HCT116 (cell line): ENCODE data around the gene LDHA. TPM values are rescaled to one million over a fixed set of nuclear protein-coding genes. Genes with fewer than 3 reads are reported as not detected.

Experiments used
- ATAC-seq: fragments of 200-7000 bp; cut with Tn5 transposase; 2 replicates; pipeline ENCODE4 v1.9.1; 2020; ENCODE audit warnings: mild to moderate bottlenecking, moderate library complexity
- BruUV-seq: library from RNA; stranded (reverse); fragments of 400-500 nt; replicated peaks from 2 replicates; lab custom pipeline; 2021; lab: Mats Ljungman, UMichigan
- CTCF ChIA-PET: fragments of 300-600 bp; sonication (Branson Sonifier 250); formaldehyde crosslinking; loops from one replicate; lab custom pipeline; 2021; ENCODE audit warnings: antibody characterized with exemption; lab: Charles Lee
- POLR2A ChIA-PET: fragments of 300-600, 350-600 bp; sonication (Branson Sonifier 250); formaldehyde crosslinking; loops from one replicate; lab custom pipeline; 2021; ENCODE audit warnings: antibody characterized with exemption; lab: Charles Lee
- RAD21 ChIA-PET, 2 experiments: fragments of 300-600 bp; sonication (Branson Sonifier 250); formaldehyde crosslinking; loops; one replicate each; lab custom pipeline; 2023; ENCODE audit warnings: low total read pairs in 2 of 2; ENCODE audit not compliant: uncharacterized antibody in 2 of 2, unreplicated experiment in 2 of 2, low non-redundant PET in 1 of 2; lab: Charles Lee
- DNase-seq: peaks from one replicate; pipeline ENCODE4 v3.0.0-alpha.2; 2010; ENCODE audit warnings: low read depth, low spot score
- H2AFZ ChIP-seq: fragments of 200-600 bp; shearing (Covaris generic), sonication (generic); 2 replicates; pipeline ENCODE4 v1.6.1; 2017; ENCODE audit warnings: low read depth, mixed run types, mixed read lengths, antibody characterized with exemption, low read length; ENCODE audit not compliant: poor library complexity, severe bottlenecking
- H3K27ac ChIP-seq: 2 replicates; pipeline ENCODE4 v1.5.1; 2012; ENCODE audit warnings: low read depth, low read length
- H3K27me3 ChIP-seq: fragments of 200-600 bp; sonication (generic); 2 replicates; pipeline ENCODE4 v1.6.1; 2016; ENCODE audit warnings: mixed run types, low read length, mixed read lengths; ENCODE audit not compliant: insufficient read depth
- H3K36me3 ChIP-seq, 2 experiments: fragments of 200-500 bp in 1 of 2; fragments of 200-600 bp in 1 of 2; sonication (Bioruptor generic) in 1 of 2; sonication (generic) in 1 of 2; 2 replicates each; pipeline versions ENCODE4 v1.5.1 to v1.6.1; 2014 to 2016; ENCODE audit warnings: low read length in 2 of 2, inconsistent platforms in 1 of 2, mixed read lengths in 1 of 2, mixed run types in 1 of 2; ENCODE audit not compliant: insufficient read depth in 2 of 2, control insufficient read depth in 1 of 2
- H3K4me1 ChIP-seq, 2 experiments: fragments of 200-600 bp in 1 of 2; sonication (generic) in 1 of 2; 2 replicates each; pipeline versions ENCODE4 v1.5.1 to v1.6.1; 2012 to 2017; ENCODE audit warnings: low read length in 2 of 2, inconsistent platforms in 1 of 2, mild to moderate bottlenecking in 1 of 2, mixed read lengths in 1 of 2, mixed run types in 1 of 2, moderate library complexity in 1 of 2; ENCODE audit not compliant: insufficient read depth in 2 of 2, control insufficient read depth in 1 of 2
- H3K4me2 ChIP-seq: fragments of 200-600 bp; sonication (generic); 2 replicates; pipeline ENCODE4 v1.6.1; 2017; ENCODE audit warnings: mixed run types, low read length, mixed read lengths
- H3K4me3 ChIP-seq, 2 experiments: fragments of 200-600 bp in 1 of 2; sonication (generic) in 1 of 2; replicated peaks in 1 of 2; 2 replicates each; pipeline ENCODE4 v1.5.1; 2011 to 2016; ENCODE audit warnings: low read length in 2 of 2, control low read depth in 1 of 2, low read depth in 1 of 2, mild to moderate bottlenecking in 1 of 2, mixed read lengths in 1 of 2, mixed run types in 1 of 2
- H3K79me2 ChIP-seq: fragments of 200-600 bp; sonication (generic); 2 replicates; pipeline ENCODE4 v1.6.1; 2017; ENCODE audit warnings: mild to moderate bottlenecking, mixed run types, low read length, moderate library complexity, mixed read lengths; ENCODE audit not compliant: insufficient read depth
- H3K9ac ChIP-seq: fragments of 200-600 bp; sonication (generic); 2 replicates; pipeline ENCODE4 v1.6.1; 2016; ENCODE audit warnings: low read length, mixed read lengths
- H3K9me2 ChIP-seq: fragments of 200-600 bp; sonication (generic), shearing (Covaris generic); 2 replicates; pipeline ENCODE4 v1.6.1; 2017; ENCODE audit warnings: mixed run types, mild to moderate bottlenecking, moderate library complexity; ENCODE audit not compliant: insufficient read depth
- H3K9me3 ChIP-seq, 2 experiments: fragments of 200-500 bp in 1 of 2; fragments of 200-600 bp in 1 of 2; sonication (Bioruptor generic) in 1 of 2; sonication (generic) in 1 of 2; 2 replicates each; pipeline ENCODE4 v1.6.1; 2014 to 2017; ENCODE audit warnings: low read length in 2 of 2, mixed read lengths in 2 of 2, inconsistent platforms in 1 of 2, low read depth in 1 of 2, mild to moderate bottlenecking in 1 of 2, mixed run types in 1 of 2, moderate library complexity in 1 of 2; ENCODE audit not compliant: control insufficient read depth in 1 of 2, insufficient read depth in 1 of 2
- H4K20me1 ChIP-seq: fragments of 200-600 bp; sonication (generic), shearing (Covaris generic); 2 replicates; pipeline ENCODE4 v1.6.1; 2017; ENCODE audit warnings: mixed run types, mild to moderate bottlenecking, moderate library complexity; ENCODE audit not compliant: insufficient read depth
- EGR1 ChIP-seq: IDR thresholded peaks from 2 replicates; pipeline ENCODE4 v1.6.1; 2012; ENCODE audit warnings: low read depth
- ELF1 ChIP-seq: IDR thresholded peaks from 2 replicates; pipeline ENCODE4 v1.6.1; 2012; ENCODE audit warnings: low read depth, borderline replicate concordance
- MAX ChIP-seq: IDR thresholded peaks from 2 replicates; pipeline ENCODE4 v1.6.1; 2012
- POLR2A ChIP-seq: IDR thresholded peaks from 2 replicates; pipeline ENCODE4 v1.7.0; 2011; ENCODE audit warnings: borderline replicate concordance; ENCODE audit not compliant: insufficient read depth, insufficient read length; ENCODE audit errors: extremely low read depth
- POLR2AphosphoS5 ChIP-seq: IDR thresholded peaks from 2 replicates; pipeline ENCODE4 v1.6.1; 2011; ENCODE audit warnings: mild to moderate bottlenecking, low read depth, low read length, moderate library complexity
- RAD21 ChIP-seq: IDR thresholded peaks from 2 replicates; pipeline ENCODE4 v1.6.1; 2012; ENCODE audit warnings: low read depth, mild to moderate bottlenecking
- REST ChIP-seq: IDR thresholded peaks from 2 replicates; pipeline ENCODE4 v1.6.1; 2012; ENCODE audit warnings: low read depth
- SIN3A ChIP-seq: IDR thresholded peaks from 2 replicates; pipeline ENCODE4 v1.6.1; 2012; ENCODE audit warnings: low read depth
- SP1 ChIP-seq: IDR thresholded peaks from 2 replicates; pipeline ENCODE4 v1.6.1; 2012; ENCODE audit warnings: low read depth
- SRF ChIP-seq: IDR thresholded peaks from 2 replicates; pipeline ENCODE4 v1.6.1; 2012; ENCODE audit warnings: low read depth
- ZFX ChIP-seq: fragments of 450-650 bp; IDR thresholded peaks from 2 replicates; pipeline ENCODE4 v1.6.1; 2017
- ZNF274 ChIP-seq: fragments of 200-500 bp; sonication (Bioruptor generic); IDR thresholded peaks from 2 replicates; pipeline ENCODE4 v1.6.1; 2014; ENCODE audit warnings: mild to moderate bottlenecking, low read depth, low read length, inconsistent platforms
- intact Hi-C: fragments of 100-400 bp; cut with micrococcal nuclease; formaldehyde crosslinking; loops from 2 replicates; pipeline ENCODE4 v1.10.0; 2022
- total RNA-seq: library from RNA; stranded (reverse); gene quantifications from one replicate; pipeline ENCODE4 v1.2.1, GENCODE V29; 2021; ENCODE audit not compliant: unreplicated experiment
- TF ChIP-seq, protein P1 (sequence below), 3 experiments: fragments of 200-600 bp in 1 of 3; sonication (generic) in 1 of 3; IDR thresholded peaks in 2 of 3; conservative IDR thresholded peaks in 1 of 3; 2 replicates each; pipeline ENCODE4 v1.5.1; 2012 to 2017; ENCODE audit warnings: low read depth in 2 of 3, low read length in 2 of 3, antibody characterized with exemption in 1 of 3, borderline replicate concordance in 1 of 3, control low read depth in 1 of 3, mild to moderate bottlenecking in 1 of 3, mixed read lengths in 1 of 3, mixed run types in 1 of 3, moderate library complexity in 1 of 3; ENCODE audit not compliant: insufficient read depth in 1 of 3

LDHA gene
- total RNA-seq, 1 experiment from 2014 or later: 974 TPM

DNA sequence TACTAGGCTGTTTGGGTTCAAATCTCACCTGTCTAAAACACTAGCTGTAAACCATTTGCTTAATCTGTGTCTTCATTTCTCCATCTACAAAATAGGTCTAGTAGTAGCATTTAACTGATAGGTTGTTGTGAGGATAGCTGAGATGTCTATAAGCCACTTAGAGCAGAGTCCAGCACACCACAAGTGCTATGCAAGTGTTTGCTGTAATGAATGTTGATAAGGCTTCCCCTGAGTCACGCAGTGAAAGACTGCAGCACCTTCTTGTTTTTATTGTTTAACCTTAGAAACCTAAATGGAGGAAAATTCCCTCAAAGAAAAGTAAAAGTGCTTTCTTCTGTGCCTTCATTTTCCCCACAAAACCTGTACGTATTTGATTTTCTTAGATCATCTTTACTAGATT, 23.1 kb upstream of the LDHA start:
- Histone ChIP-seq H3K9ac (no peak overlapping the region), H3K4me1 (no peaks in the 10 kb centered on the region), H3K9me3 (no peaks in the 10 kb centered on the region), H3K27ac (no peak overlapping the region), H4K20me1 (no peaks in the 10 kb centered on the region), H3K4me3 (no peak overlapping the region), H3K4me2 (no peak overlapping the region), H3K36me3 (peaks cover 4% of the 10 kb centered on the region in 2 experiments; a peak in 3 of 4 replicates), H2AFZ (no peak overlapping the region), H3K9me2 (no peaks in the 10 kb centered on the region)
- CTCF ChIA-PET: no interaction called here
- BruUV-seq: no TSS peak
- RAD21 ChIA-PET: no interaction called here
- POLR2A ChIA-PET: interaction anchor here (1.0 to 1.1 kb wide), 2 partner anchors 23 to 49 kb away, joined by 3 read pairs; partner anchors contain the start of genes GTF2H1, HPS5 and LDHA
- intact Hi-C loops: no loop called here
- TF ChIP-seq POLR2A (no peak), POLR2AphosphoS5 (no peak), RAD21 (no peak), ZNF274 (no peak)
- TF ChIP-seq, all 23 proteins: peak for 0
- DNase-seq (no peak), ATAC-seq (no peak)
- H3K27me3 ChIP-seq: no peaks in the 10 kb centered on the region
- no peaks in the 10 kb centered on the region for H3K79me2 ChIP-seq

GRCh38 chr11:18372201-18372600, 22.2 kb upstream of the LDHA start:
- Histone ChIP-seq H3K9ac (no peak overlapping the region), H3K79me2 (no peaks in the 10 kb centered on the region), H3K4me3 (no peak overlapping the region), H3K36me3 (peaks cover 0 to 3% of the 10 kb centered on the region in 2 experiments; a peak in 2 of 4 replicates), H3K27ac (no peak overlapping the region), H3K9me3 (no peaks in the 10 kb centered on the region), H3K9me2 (no peaks in the 10 kb centered on the region), H2AFZ (no peak overlapping the region), H3K4me2 (no peak overlapping the region), H3K27me3 (no peaks in the 10 kb centered on the region), H4K20me1 (no peaks in the 10 kb centered on the region), H3K4me1 (no peaks in the 10 kb centered on the region)
- POLR2A ChIA-PET: interaction anchor here (1.0 to 2.5 kb wide), 3 partner anchors 22 to 50 kb away, joined by 3 to 6 read pairs (median 3); partner anchors contain the start of genes GTF2H1, HPS5 and LDHA
- no TSS peak for BruUV-seq
- CTCF ChIA-PET: no interaction called here
- ATAC-seq: no peak
- DNase-seq: no peak
- intact Hi-C loops: no loop called here
- RAD21 ChIA-PET: no interaction called here
- TF ChIP-seq REST: no peak
- TF ChIP-seq MAX: no peak
- no peak for TF ChIP-seq ELF1
- TF ChIP-seq POLR2A: no peak
- no peak for TF ChIP-seq POLR2AphosphoS5
- TF ChIP-seq, protein P1, sequence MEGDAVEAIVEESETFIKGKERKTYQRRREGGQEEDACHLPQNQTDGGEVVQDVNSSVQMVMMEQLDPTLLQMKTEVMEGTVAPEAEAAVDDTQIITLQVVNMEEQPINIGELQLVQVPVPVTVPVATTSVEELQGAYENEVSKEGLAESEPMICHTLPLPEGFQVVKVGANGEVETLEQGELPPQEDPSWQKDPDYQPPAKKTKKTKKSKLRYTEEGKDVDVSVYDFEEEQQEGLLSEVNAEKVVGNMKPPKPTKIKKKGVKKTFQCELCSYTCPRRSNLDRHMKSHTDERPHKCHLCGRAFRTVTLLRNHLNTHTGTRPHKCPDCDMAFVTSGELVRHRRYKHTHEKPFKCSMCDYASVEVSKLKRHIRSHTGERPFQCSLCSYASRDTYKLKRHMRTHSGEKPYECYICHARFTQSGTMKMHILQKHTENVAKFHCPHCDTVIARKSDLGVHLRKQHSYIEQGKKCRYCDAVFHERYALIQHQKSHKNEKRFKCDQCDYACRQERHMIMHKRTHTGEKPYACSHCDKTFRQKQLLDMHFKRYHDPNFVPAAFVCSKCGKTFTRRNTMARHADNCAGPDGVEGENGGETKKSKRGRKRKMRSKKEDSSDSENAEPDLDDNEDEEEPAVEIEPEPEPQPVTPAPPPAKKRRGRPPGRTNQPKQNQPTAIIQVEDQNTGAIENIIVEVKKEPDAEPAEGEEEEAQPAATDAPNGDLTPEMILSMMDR (IDR thresholded peaks at IDR 0.05 in 2 of 3, conservative IDR thresholded peaks at IDR 0.05 in 1 of 3; ENCODE audit: borderline replicate concordance in 1 of 3, insufficient read depth in 1 of 3, low read depth in 2 of 3, low read length in 2 of 3): no peak
- TF ChIP-seq SRF: no peak
- no peak for TF ChIP-seq SIN3A
- TF ChIP-seq EGR1: no peak
- no peak for TF ChIP-seq RAD21
- TF ChIP-seq ZFX: no peak
- no peak for TF ChIP-seq SP1
